Glomerular visceral epithelial cell (primary cell): ENCODE results near the gene THADA.
A peak's percentile ranks its signal among the peaks of the same experiment; 100 is the strongest.

ENCODE experiments used
- DNase-seq: peaks from one replicate; pipeline ENCODE4 v3.0.0-alpha.2; 2016; ENCODE audit errors: extremely low spot score

THADA gene

DNA sequence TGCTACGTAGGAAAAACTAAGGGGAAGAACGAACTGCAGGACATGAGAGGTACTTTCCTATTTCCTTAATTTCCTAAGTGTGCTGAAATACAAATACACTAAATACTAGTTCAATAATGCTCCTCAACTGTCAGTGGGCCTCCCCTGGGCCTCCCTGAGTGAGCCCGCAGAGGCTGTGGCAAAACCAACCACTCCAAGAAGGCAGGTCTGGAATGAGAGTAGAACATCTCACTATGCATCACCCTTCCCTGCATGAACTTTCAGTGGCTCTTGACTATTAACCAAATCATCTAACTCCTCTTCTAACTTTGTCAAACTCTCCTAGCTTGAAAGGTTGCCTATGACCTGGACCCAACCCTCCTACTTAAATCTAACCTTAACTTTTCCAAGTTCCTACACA lies 84.6 kb downstream of the THADA start:
- no peak for DNase-seq

DNA sequence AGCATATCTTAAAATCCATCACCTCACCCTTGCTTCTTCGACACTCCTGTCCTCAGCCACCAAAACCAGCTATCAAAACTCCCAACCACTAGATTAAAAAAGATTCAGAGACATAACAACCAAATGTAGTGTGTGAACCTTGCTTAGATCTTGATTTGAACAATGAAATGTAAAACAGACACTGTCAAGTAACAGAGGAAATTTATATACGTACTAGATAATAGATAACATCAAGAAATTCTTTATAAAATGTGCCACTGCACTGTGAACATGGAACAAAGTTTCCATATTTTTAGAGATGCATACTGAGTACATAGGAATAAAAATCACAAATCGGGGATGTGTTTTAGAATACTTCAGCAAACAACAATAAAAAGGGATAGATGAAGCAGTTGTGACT lies 86.0 kb downstream of the THADA start:
- no peak for DNase-seq

DNA sequence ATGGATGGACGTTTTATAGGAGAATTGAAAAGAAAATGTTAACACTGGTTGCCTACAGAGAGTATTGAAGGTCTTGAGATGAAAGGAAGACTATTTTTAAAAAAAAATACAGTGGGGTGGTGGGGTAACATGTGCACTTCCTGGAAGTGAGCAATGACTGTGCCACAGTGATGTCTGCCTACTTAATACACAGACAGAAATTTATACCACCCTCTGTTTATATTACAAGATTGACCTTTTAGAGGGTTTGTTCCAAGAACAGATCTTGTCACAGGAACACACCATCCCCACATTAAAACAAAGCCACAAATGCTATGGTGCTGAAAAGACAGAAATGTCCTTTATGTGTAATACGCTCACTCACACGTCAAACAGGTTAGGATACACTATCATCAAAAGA lies 87.6 kb downstream of the THADA start:
- no peak for DNase-seq

DNA sequence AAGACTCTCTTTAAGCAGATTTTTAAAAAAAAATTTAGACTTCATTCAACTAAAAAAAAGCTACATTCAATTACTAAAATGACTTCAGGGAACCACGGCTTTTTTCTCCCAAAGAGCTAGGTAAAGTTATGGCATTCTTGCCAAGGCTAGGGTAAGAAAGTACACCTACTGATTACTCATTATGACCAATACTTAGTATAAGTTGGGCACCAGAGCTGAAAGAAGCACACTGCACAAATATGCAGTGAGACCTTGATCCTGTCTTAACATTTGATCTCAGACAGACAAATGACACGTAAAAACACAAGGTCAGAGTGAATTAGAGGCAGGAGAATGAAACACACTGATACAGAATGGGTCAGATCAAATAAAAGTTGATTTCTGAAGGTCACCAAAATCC lies 88.7 kb downstream of the THADA start:
- DNase-seq = peak; percentile 1

DNA sequence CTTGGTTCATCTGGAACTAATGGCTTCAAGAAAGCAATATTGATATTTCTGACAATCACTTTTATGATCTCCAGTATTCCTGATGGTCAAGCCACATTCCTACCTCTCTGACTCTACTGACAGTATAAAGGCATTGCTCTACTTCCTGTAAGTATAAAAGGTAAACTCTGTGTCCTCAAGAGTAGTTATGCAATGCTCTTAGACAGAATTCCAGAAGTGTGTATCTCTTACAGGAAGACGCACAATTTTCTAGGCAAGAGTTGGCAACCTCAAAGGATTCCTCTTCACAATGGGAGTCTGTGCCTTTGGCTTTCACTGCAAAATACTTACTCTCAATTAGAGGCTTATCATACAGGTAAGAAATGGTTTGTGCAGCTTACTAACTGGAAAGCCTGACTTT lies 100.1 kb downstream of the THADA start:
- DNase-seq = no peak

DNA sequence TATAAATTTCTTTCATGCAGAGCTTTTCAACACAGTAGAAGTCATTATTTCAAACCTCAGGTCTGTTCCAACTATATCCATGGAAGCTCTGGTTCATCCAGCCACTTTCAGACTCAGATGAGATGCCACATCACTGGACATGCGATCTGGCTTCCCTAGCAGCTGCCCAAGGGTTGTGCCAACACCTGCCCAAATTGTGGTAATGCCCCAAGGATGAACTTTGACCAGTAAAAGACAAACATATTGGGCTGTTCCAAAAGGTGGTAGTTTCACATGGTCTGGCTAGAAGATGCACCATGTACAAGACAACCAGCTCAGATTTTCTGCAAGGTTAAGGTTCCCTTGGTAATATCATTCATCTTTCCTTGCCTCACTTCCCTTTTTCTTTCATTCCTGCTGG lies 101.9 kb downstream of the THADA start:
- no peak for DNase-seq

DNA sequence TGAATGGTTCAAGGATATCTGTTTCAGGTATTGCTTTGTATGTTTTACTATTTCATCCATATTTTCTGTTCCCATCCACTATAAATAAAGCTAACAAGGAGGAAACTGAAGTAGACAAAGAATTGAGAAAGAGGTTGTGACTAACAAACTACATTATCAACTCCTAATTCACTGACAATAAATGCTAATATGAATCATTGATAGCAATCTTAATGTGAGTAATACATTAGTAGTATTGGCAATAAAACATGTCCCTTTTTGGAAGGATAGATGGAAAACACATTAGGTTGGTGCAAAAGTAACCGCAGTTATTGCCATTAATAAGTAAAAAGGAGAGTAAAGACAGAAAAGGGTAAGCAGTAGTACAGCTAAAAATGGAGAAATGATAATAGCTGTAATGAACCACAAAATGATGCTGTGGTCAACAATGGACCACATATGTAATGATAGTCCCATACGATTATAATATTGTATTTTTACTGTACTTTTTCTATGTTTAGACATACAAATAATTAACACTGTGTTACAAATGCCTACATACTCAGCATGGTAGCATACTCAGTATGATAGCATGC lies 104.7 kb downstream of the THADA start:
- DNase-seq = no peak

DNA sequence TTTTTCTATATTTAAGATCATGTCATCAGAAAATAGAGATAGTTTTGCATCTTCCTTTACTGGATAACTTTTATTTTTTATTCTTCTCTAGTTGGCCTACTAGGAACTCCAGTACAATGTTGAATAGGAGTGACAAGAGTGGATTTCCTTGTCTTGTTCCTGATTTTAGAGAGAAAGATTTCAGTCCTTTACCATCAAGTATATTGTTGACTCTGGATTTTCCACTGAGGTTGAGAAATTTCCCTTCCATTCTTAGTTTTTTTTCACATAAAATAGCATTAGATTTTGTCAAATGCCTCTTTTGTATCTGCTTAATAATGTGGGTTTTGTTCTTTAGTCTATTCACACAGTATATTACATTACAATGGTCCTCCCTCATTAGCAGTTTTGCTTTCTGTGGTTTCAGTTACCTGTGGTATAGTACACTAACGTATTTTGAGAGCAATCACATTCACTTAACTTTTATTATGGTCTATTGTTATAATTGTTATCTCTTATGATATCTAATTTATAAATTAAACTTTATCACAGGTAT lies 105.5 kb downstream of the THADA start:
- DNase-seq = no peak

DNA sequence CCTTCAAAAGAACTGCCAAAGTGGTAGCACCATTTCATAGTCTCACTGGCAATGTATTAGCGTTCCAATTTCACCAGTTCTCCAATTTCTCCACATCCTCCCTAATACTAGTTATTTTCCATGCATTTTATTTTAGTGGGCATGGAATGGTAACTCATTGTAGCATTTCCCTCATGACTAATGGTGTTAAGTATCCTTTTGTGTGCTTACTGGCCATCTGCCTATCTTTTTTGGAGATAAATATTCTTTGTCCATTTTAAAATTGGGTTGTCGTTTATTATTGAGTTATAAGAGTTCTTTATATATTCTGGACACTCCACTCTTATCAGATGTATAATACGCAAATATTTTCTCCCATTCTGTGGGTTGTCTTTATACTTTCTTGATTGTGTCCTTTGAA lies 107.1 kb downstream of the THADA start:
- DNase-seq = no peak

DNA sequence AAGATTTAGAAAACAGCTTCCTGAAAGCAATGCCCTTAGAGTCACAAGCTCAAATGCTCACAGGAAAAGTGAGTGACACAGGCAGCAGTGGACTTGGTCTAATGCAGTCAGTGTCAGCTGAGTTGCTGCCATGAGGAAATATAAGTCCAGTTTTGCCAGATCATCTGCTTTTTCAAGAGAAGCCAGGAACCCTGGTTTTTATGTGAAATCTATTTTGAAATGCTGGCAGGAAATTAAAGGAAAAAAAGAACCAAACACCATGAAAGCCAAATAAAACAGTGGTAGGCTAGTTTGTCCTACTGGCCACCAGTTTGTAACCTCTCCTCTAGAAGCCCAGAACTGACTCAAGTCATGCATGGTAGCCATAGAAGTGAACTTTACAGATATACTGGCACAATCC lies 109.2 kb downstream of the THADA start:
- DNase-seq = no peak

DNA sequence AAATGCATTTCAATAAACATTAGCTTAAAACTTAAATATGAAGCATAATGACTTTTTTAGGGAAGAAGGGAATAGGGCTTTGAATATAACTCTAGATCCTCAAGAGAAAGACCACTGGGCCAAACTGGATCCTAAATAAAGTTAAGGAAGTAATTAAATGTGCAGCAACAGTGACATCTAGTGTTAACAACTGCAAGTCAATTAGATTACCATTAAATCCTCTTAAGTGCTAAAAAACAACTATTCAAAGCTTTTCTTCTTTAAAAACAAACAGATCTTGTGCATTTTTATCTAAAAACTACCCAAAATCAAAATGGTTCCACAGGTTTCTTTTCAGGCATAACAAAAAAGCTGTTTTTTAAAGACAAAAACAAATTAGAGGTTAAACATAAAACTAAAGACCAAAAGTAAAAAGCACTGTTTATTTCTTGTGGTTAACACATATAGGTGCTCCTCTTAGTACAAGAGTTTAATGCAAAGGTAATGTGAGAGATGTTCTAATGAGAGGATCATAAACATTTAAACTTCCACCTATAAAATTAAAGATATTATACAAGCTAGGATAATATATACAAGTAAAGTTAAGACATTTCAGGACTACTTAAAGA lies 111.4 kb downstream of the THADA start:
- DNase-seq = peak; percentile 59

DNA sequence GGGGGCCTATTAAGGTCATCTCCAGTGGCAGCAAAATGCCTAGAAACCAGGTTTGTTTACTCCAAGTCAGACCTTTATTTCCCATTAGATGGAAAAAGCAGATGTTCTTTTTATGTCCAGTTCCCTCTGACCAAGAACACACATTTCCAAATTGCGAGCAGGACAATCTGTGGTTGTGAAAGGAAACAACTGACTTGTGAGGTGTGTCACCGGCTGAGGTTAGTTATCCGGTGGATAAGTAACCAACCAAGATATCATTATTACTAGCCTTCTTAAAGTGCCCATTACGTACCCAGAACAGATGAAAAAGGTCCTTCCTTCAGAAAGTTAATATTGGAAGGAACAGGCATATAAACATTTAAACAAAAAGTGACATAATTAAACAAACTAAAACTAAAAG lies 112.9 kb downstream of the THADA start:
- DNase-seq = peak; percentile 71

DNA sequence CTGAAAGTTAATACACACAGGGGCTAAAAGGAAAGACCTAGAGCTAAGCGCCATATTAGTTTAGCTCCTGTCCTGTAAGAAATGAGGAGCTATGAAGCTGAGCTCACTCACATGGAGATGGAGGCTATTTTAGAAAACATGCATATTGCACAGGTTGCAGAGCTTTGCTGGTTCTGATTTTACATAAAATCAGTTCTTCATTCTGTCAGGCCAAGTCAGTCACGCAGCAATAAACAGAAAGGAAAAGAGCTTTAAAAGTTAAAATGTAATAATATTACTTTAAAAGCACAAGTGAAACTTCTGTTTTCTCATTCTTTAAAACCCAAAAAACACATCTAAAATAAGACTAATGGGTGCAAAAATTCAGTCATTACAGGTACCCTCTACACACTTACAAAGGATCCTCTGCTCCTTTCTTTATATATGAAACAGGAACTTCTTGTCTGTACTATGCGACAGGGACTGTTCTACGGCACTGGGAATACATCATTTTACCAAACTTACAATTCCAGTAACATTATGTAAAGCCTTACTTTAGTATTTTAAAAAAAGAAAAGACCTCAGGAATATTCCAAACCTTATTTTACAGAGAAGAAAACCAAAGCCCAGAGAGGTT lies 113.8 kb downstream of the THADA start:
- no peak for DNase-seq

DNA sequence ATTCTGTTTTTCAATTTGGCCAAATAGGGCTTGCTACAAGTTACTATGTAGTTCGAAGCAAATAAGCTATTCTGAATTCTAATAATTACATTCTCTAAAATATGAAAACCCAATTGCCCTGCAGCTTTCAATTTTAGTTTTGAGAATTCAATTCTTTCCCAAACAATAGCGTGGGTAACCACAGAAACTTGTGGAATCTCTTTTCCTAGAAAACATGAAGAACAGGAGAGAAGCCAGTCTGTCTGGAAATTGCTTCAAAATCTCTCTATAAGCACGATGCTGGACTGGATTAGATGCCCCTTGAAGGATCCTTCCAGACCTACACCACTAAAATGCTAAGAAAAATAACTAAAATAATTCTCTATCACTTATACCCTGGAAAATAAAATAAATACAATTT lies 115.0 kb downstream of the THADA start:
- DNase-seq = no peak

DNA sequence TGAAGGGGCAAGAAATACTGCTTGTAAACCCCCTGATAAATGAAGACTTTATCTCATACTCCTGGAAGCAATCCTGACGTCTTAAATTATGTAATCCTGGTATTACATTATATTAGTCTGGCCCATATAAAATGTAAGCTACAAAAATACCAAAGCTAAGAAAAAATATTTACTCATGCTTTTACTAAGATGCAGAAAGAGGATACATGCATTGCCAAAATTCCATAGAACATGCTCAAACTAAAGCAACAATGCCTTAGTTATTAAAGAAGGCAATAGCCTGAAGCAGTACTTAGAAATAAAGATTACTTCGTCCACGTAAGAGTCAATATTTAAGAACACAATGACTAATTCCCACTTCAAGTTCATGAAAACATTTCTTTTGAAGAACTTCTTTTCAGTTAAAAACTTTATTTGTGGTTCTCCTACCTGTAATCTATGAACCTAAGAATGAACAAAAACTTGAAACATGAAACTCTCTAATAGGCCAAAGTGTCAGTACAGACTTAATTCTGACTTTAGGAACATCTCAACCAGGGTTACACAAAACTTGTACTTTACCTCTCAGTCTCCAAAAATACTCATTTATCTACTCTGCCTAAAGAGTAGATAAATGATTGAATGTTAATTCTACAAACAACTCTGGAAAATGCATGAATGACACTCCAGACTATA lies 117.3 kb downstream of the THADA start:
- DNase-seq = no peak

DNA sequence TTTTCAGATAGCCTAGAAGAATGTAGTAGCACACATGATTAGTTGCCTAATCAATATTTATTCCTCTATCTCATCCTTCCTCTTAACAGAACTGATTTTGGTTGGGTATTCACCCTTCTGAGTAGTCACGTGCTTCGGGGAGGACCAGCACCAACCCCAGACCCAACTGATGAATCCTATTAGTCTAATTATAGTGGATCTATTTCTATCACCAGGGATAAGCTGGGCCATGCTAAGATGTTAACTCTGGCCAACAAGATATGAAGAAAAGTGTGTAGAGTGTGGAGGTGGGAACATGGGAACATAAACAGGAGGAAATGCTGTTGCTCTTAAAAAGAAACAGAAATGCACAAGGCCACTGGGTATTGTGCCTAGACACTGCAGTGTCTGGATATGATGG lies 119.9 kb downstream of the THADA start:
- DNase-seq = no peak

DNA sequence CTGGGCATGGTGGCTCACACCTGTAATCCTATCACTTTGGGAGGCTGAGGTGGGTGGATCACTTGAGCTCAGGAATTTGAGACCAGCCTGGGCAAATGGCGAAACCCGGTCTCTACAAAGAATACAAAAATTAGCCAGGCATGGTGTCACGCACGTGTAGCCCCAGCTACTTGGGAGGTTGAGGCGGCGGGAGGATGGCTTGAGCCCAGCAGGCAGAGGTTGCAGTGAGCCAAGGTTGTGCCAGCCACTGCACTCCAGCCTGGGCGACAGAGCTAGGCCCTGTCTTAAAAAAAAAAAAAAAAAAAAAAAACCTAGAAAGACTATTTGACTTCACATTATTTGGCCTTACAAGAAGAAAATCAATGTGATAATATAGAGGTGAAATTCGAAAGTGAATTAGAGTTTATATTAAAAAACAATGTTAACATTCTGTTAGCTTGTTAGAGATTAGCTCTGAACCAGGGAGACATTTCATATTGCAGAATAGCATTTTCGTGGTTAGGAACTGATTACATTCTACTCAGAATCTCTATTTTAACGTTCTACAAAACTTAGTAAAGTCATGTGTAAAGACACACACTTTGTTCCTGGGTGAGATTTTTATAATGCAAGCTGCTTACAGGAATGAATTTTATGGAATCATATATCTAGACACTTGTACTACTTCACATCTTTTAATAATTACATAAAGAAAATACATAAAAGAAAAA lies 120.5 kb downstream of the THADA start:
- DNase-seq = no peak

DNA sequence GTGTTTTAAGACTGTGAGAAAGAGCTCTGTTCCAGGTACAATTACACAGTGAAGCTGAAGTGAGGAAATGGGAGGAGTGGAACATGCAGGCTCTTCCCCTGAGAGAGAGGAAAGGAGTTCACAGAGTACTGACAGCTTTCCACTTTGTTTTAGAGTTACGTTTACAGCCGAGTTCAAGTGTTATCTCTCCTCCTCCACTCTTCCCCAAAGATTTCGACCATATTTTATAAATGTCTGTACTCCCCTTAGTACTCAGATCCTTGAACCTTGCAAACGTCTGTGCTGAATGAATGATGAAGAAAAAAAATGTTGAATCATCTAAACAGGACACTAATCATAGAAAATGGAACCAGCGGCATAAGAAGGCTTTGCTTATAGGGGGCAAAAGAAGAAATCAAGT lies 121.6 kb downstream of the THADA start:
- DNase-seq = no peak

DNA sequence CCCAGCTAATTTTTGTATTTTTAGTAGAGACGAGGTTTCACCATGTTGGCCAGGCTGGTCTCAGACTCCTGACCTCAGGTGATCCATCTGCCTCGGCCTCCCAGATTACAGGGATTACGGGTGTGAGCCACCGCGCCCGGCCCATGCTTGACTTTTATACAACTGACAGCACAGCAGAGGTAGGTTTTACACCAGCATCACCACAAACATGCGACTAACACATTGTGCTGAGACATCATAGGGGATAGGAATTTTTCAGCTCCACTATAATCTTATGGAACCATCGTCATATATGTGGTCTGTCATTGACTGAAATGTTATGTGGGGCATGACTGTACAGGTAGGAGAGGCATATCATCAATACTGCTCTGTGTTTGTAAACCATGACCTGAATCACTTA lies 122.1 kb downstream of the THADA start:
- no peak for DNase-seq

DNA sequence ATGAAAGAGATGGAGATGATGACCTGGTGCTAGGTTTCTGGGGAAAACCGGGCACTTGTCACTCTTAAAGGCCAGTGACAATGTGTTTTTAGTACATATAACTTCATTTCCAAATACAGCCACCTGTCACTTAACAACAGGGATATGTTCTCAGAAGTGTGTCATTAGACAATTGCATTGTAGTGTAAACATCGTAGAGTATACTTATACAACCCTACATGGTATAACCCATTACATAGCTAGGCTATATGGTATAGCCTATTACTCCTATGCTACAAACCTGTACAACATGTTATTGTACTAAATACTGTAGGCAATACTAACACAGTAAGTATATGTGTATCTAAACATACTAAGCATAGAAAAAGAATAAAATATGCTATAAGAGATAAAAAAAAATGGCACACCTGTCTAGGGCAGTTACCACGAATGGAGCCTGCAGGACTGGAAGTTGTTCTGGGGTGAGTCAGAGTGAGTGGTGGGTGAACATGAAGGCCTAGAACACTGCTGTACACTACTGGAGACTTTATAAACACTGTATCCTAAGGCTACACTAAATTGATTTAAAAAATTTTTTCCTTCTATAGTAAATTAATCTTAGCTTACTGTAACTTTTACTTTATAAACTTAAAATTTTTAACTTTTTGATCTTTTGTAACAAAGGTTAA lies 123.2 kb downstream of the THADA start:
- no peak for DNase-seq

DNA sequence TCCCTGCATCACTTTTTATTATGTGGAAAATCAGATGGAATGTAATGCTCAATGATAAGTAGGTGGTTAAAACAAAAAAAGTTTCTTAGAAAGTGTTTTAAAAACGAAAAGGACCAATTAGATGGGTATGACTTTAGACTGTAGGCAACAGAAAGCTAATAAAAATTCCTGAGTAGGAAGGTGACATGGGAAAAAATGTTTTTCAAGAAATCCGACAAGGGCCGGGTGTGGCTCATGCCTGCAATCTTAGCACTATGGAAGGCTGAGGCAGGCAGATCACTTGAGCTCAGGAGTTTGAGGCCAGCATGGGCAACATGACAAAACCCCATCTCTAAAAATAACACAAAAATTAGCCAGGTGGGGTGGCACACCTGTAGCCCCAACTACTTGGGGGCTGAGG lies 126.1 kb downstream of the THADA start:
- DNase-seq = no peak

DNA sequence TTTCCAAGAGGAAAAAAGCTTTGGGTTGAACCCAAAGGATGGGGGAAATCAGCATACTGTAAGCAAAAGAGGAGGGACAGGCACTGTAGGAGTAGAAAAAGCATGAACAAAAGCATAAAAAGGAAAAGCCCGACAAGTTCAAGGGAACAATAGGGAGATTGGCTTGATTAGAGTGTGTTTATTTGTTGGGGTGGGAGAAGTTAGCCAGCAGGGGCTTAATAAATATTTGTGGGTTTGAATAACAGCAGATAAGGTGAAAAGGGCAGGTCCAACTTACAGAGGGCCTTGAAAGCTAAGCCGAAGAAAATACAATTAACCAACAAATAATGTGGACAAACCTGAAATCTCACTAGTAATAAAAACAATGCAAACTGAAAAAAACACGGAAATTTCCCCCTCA lies 126.7 kb downstream of the THADA start:
- DNase-seq = no peak
